ENCODE results near the gene RNF115. TPM values are rescaled to one million over a fixed set of nuclear protein-coding genes. Genes with fewer than 3 reads are reported as not detected.

Gene RNF115
- total RNA-seq = 9.6 and 10.1 TPM in 2 replicates

DNA sequence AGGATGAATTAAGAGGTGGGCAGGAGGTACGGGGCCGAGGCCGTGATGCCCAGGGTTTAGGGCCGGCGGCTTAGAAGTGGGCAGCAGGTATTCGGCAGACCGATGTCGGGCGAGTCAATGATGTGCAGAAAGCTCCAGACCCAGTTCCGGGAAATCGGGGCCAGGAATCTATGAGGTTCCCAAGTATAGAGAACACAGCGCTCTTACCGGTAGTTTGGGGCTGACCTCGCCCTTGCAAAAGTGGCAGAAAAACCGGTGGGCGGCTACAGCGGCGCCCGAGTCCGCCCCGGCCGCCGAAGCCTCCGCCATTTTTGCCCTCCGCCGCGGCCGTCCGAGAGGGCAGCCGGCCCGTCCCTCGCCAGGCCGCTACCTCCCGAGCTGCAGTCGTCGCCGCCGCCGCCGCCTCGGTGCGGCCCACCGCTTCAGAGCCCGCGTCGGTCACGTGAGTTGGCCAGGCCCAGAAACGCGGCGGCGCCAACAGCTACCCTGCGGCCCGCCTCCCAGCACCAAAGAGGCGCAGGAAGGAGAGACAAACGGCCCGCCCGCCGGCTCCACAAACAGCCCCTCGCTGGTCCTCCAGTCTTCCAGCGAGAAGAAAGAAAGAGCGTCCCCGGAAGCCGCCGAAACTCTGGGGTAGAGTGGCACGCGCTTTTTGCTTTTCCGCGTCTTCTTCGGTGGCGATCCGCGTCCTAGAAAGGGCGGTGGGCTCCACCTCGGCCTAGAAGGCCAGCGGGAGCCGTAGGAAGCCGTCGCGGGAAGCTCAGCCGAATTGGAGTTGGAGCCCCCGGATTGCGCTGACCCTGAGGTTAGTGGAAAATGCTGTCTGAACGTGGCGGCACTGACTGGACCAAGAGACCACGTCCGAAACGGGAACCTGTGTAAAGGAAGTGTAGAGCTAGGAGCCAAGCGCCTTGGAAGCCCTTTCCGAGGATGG lies at the start of gene RNF115, which contains the start of gene POLR3C:
Gene RNF115, minus strand, starts transcription at position 531 of the 934 bp plus-strand sequence. Its CDS starts 222 bp downstream, at position 309.
Gene POLR3C, plus strand, starts transcription at position 636 of the 934 bp plus-strand sequence. CDS start 1,577 bp downstream, outside the sequence.

GRCh38 chr1:145858901-145859490 lies 35.1 kb upstream of the RNF115 start, which contains the start of gene PIAS3:
Gene PIAS3 (minus strand): TSS chr1:145859081. CDS start chr1:145858990, 91 bp downstream.

GRCh38 chr1:145845514-145846161 lies 21.7 kb upstream of the RNF115 start, which contains the start of gene NUDT17:
Gene NUDT17 (plus strand): TSS chr1:145845630. CDS start chr1:145845641, 11 bp downstream.

DNA sequence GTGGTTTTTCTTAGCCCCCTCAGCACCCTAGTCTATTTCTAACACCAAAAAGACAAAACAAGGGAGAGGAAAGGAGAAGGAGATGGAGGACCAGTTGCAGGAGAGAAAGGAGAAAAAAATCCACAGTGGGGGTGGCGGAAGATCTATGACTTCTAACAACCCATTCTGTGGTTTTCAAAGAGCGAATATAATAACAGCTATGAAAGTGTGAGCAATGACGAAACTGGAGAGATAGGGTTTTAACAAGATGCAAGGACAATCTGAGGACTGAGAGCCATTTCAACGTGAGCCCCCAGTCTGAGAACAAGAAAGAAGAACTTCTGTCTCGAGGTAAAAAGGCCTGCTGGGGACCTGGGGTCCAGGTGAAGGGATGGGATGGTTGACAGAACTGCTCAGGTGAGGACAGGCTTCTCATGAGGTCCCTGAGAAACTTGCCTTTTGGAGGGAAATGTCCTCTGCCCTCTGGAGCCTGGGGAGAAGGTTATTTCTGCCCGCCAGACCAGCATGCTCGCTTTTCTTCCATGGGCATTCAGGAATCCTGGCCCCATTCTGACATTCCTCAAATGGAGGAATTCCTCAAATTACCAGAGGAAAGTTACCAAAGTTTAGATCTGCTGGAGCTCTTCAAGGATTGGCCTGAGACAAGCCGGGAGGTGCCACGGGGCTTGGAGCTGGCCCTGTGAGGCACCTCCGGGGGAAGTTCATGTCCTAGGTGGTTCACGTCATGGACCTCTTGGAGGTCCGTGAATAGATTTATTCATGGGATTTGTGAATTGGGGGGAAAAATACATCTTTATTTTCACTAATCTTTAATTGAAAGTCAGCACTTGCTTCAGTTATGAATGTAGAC lies 104.4 kb downstream of the RNF115 start, which contains the start of gene CD160:
Gene CD160, plus strand, starts transcription at position 270 of the 850 bp plus-strand sequence. CDS start 8,829 bp downstream, outside the sequence.

DNA sequence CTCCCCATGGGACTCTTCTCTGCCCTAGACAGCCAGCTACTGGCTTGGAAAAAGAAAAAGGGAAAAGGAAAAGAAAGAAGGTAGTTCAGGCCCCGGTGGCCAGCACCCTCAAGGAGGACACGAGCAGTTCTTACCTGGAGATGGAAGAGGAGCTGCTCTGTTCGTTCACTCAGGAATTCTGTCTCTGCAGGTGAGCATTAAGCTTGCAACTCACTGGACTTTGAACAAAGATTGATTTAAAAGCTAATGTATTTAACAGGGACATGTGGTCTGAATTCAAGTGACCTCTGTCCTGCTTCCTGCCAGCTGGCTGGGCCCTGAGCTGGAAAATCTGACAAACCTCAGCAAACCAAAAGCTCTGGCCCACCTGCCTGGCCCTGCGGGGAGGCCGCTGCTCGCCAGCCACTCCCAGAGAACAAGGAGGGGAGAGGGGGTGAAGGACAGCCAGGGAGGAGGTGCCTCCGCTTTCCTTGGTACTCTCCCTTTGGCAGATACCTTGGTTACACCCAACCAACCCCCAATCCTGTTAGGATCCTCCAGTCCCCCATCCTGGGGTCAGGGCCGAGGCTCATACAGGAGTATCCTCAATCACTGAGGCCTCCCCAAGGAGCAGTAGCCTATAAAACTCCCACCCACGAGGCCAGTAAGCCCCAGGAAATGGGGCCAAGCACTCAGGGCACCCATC lies 116.6 kb downstream of the RNF115 start, which contains the start of gene PDZK1:
Gene PDZK1, minus strand, starts transcription at position 186 of the 685 bp plus-strand sequence. CDS start 19,347 bp downstream, outside the sequence.

Other genes with a start within 250 kb of the RNF115 start
- 24.2 and 27.3 TPM in 2 replicates for gene GPR89A, start 216.1 kb downstream of the RNF115 start, total RNA-seq
- gene PDZK1, start 116.7 kb downstream of the RNF115 start, total RNA-seq = 0.38 and 0.56 TPM in 2 replicates
- 0.28 TPM in 1 of 2 replicates, not detected in the other for gene CD160, start 104.6 kb downstream of the RNF115 start, total RNA-seq
- gene POLR3C, start 105 bp upstream of the RNF115 start, total RNA-seq = 29.3 and 30.3 TPM in 2 replicates
- gene NUDT17, start 21.5 kb upstream of the RNF115 start, total RNA-seq = 2.5 and 4.8 TPM in 2 replicates
- 4.8 and 7.1 TPM in 2 replicates for gene PIAS3, start 35.0 kb upstream of the RNF115 start, total RNA-seq
- gene ANKRD35, start 61.8 kb upstream of the RNF115 start, total RNA-seq = 0.85 and 0.96 TPM in 2 replicates
- gene ITGA10, start 86.0 kb upstream of the RNF115 start, total RNA-seq = 3.4 and 5.8 TPM in 2 replicates
- gene PEX11B, start 94.6 kb upstream of the RNF115 start, total RNA-seq = 19.9 and 23.7 TPM in 2 replicates
- gene RBM8A, start 103.4 kb upstream of the RNF115 start, total RNA-seq = 80.6 and 212 TPM in 2 replicates
- 15.2 and 23.8 TPM in 2 replicates for gene LIX1L, start 133.9 kb upstream of the RNF115 start, total RNA-seq
- gene ANKRD34A, start 140.5 kb upstream of the RNF115 start, total RNA-seq = 0.28 and 0.38 TPM in 2 replicates
- gene POLR3GL, start 140.6 kb upstream of the RNF115 start, total RNA-seq = 12.4 and 19.2 TPM in 2 replicates
- gene TXNIP, start 172.5 kb upstream of the RNF115 start, total RNA-seq = 101 and 115 TPM in 2 replicates
- gene HJV, start 197.6 kb upstream of the RNF115 start, total RNA-seq = not detected in 2 replicates